Measurements from ENCODE around the gene NR1I3.
A peak's percentile ranks its signal among the peaks of the same experiment; 100 is the strongest.

Gene NR1I3

GRCh38 chr1:161185732-161186311 lies 52.2 kb downstream of the NR1I3 start:
- Histone ChIP-seq H3K27ac (peak overlapping the region; percentile 21 to 81), H3K4me3 (no peak overlapping the region)
- DNase-seq (ENCODE audit: low spot score), result no peak
- no peak for TF ChIP-seq CTCF (IDR thresholded peaks at IDR 0.05)

- no peak for DNase-seq (ENCODE audit: low spot score)
- Histone ChIP-seq H3K27ac (peak overlapping the region in 1 of 2 donors; percentile 81), H3K4me3 (no peak overlapping the region)
- no peak for TF ChIP-seq CTCF (IDR thresholded peaks at IDR 0.05)
These were observed 52.7 kb downstream of the NR1I3 start for GRCh38 chr1:161185282-161185682.

- DNase-seq (ENCODE audit: low spot score), result no peak
- Histone ChIP-seq H3K4me3 (no peak overlapping the region), H3K27ac (peak overlapping the region in 1 of 2 donors; percentile 31)
- no peak for TF ChIP-seq CTCF (IDR thresholded peaks at IDR 0.05)
These were observed 55.8 kb downstream of the NR1I3 start for GRCh38 chr1:161182214-161182613.

- no peak overlapping the region for H3K27ac ChIP-seq
- H3K4me3 ChIP-seq, result no peak overlapping the region
- no peak for DNase-seq (ENCODE audit: low spot score)
- no peak for TF ChIP-seq CTCF (IDR thresholded peaks at IDR 0.05)
These were observed 57.4 kb downstream of the NR1I3 start for GRCh38 chr1:161180639-161181038.

GRCh38 chr1:161179698-161180097 lies 58.3 kb downstream of the NR1I3 start:
- TF ChIP-seq CTCF (IDR thresholded peaks at IDR 0.05), result no peak
- H3K4me3 ChIP-seq, result no peak overlapping the region
- no peak overlapping the region for H3K27ac ChIP-seq
- DNase-seq (ENCODE audit: low spot score), result no peak

Data from coronary artery (tissue), 2 donors.